HG02642 (cell line): ENCODE measurements around the gene RIC1.
"Not testable (repeated sequence)": the region's sequence is repeated elsewhere in the genome, so short reads cannot be mapped to it uniquely, and the experiment has no call there.

ENCODE experiments used
- ATAC-seq: cut with Tn5 transposase; IDR thresholded peaks from one replicate; pipeline ENCODE4 v1.9.1; 2021; ENCODE audit warnings: mild to moderate bottlenecking; ENCODE audit not compliant: unreplicated experiment, poor library complexity

The RIC1 gene

DNA sequence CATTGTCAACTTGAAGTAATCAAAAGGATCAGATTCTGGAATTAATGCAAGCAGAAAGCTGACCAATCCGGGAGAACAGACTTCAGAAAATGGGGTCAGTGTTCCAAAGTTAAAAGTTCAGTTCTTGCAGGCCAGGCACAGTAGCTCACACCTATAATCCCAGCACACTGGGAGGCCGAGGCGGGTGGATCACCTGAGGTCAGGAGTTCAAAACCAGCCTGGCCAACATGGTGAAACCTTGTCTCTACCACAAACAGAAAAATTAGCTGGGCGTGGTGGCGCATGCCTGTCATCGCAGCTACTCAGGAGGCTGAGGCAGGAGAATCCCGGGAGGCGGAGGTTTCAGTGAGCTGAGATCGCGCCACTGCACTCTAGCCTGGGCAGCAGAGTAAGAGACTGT lies 88.5 kb downstream of the RIC1 start:
- ATAC-seq, result not testable (repeated sequence)

GRCh38 chr9:5718296-5719032 lies 89.6 kb downstream of the RIC1 start:
- ATAC-seq, result no peak

DNA sequence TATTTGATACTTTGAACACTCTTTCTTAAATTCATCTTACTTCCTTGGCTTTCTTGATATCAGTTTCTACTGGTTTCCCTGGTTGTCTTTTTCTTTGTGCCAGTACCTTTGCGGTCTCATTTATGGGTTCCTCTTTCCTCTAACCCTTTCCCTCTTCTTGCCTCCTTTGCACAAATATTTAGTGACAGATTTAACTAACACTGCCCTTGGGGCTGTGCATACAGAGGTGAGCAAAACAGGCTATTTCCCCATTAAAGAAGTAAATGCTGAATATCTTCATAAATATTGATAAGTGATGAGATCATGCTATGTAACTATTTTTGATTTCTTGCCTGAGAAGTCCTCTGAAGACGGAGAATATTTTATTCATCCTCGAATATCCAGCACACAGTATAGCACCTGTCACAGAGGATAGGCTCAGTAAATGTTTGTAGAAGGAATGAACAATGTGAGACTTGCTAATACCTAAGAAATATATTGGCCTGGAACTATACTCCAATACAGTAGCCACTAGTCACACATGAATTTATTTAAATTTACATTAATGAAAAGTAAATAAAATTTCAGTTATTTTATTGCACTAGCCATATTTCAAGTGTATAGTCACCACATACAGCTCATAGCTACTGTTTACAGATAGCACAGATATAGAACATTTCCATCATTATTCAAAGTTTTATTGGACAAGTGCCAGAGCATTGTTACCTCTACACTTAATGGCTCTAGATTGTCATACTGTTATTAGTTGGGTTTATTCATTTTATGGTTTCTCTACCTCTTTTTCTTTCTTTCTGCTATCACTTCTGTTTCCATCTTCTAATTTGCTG lies 90.4 kb downstream of the RIC1 start:
- no peak for ATAC-seq

DNA sequence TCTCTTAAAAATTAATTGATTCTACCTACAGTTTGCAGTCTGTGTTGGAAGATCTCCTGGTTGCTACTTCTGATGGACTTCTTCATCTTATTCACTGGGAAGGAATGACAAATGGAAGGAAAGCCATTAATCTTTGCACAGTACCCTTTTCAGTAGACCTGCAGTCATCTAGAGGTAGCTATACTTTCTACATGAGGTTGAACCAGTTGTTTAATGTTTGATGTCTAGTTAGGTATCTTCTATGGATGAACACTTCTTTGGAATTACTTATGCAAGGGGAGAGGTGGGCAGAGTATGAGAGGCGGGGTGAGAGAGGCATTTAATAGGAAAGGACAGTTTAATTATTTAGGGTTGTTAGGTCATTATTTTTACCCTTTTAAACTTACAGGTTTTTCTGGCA lies 91.2 kb downstream of the RIC1 start:
- ATAC-seq, result no peak

DNA sequence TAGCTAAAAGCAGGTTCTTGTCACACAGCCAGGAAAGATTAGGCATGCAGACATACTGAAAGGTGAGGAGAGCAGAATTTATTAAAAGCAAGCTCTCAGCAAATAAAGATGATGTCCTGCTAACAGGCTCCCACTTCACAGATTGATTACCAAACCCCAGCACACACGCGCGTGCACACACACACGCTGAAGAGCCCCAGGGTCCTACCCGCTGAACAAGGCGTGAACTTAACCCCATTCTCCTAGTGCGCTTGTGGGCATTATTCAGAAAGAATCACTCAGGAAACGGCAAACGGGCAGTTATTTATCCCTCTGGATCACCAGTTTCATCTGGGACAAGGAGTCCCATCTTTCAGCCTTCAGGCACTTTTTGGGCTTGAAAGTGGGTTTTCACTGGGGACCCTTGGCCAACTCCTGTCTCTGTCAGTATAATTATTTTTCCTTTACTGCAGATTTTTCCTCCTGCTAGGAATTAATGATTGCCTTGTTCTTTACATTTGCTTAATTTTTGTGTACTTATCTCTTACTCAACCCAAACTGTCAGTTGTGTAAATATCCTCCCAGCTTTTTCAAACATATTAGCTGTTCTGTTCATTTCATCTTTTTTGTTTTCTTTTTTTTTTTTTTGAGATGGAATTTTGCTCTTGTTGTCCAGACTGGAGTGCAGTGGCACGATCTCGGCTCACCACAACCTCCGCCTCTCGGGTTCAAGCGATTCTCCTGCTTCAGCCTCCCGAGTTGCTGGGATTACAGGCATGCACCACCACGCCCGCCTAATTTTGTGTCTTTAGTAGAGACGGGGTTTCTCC lies 92.6 kb downstream of the RIC1 start:
- no peak for ATAC-seq

GRCh38 chr9:5722679-5723078 lies 93.8 kb downstream of the RIC1 start:
- ATAC-seq, result not testable (repeated sequence)

- ATAC-seq, result no peak
These were observed 106.2 kb downstream of the RIC1 start for GRCh38 chr9:5735072-5735471.

DNA sequence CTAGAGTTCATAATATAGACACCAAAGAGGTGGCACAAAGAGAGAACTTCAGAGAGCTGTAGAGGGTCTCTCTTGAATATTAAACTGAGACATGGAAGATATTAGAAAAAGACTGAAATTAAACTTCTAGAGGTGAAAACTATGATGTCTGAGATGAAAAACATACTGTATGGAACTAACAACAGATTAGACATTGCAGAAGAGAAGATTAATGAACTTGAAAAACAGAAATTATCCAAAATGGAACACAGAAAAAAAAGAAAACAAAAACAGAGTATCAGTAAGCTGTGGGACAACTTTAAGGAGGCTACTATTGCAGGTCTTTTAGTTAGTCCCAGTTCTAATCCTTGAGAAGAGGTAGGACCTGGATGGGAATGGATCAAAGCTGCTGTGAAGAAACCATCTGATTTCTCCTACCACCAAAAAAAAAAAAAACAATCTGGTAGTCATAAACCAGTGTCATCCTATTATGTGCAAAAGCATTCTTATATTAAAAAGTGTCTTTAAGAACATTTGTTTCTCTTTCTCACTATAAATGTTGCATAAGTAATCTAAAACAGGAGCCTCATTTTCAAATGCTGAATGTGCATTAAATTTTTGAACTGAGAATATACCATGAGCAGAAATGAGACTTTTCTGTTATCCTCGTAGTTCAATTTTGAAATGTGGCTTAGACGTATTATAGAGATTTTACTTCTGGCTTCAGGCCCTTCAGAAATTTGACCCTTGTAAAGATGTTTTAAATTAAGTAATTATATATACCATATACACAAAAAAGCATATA lies 107.8 kb downstream of the RIC1 start:
- ATAC-seq, result no peak

DNA sequence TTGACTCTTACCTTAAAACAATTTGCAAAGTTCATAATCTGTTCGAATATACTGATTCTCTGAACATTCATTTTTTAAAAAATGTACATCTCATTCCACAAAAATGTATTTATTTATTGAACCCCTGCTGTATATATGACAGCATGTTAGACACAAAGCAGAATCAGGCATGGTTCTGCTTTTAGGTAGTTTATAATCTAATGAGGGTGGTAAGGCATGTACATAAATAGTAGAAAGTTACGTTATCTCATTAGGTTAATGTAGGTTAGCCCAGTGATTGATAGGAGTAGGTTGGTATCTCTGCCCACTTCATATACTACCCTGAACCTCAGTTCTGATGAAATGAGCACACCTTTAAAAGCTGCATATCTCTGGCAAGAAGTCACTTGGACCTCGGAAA lies 114.2 kb downstream of the RIC1 start:
- ATAC-seq, result no peak

DNA sequence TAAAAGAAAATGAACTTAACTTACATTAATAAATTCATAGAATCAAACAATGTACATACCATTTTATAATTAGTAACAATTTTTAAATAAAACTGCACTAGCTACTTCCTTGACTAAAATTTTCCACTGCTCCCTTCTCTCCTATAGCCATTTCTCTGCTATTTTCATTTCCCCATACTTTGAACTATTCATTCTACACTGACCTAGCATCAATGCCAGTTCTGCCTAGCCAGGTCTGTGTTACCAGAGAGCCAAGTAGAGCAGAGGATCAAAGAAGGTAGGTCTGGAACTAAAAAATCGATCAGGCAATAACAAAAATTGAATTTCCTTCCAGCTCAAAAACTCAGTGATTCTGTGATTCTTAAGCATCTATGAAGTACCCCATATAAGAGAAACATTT lies 119.5 kb downstream of the RIC1 start:
- ATAC-seq, result no peak

GRCh38 chr9:5749306-5749705 lies 120.4 kb downstream of the RIC1 start:
- no peak for ATAC-seq

- ATAC-seq, result no peak
These were observed 121.7 kb downstream of the RIC1 start for GRCh38 chr9:5750569-5750968.

DNA sequence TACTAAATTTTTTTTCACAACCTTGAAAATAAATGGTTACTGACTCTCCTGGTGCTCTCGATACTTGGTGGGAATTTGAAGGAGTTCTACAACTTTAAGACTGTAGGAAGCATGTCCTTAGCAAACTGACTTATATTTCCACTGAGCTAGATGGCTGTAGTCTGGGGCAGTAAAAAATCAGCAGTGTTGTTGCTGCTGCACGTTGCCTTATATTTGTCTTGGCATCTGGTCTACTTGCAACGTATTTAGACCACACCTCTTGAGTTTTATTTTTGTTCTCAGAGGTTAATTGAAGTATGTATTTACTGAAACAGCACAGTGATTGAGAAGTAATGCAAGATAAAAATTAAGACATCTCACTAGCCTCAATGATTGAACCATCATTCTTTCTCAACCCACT lies 127.7 kb downstream of the RIC1 start:
- ATAC-seq, result no peak

GRCh38 chr9:5760338-5760737 lies 131.4 kb downstream of the RIC1 start:
- no peak for ATAC-seq

GRCh38 chr9:5762421-5762820 lies 133.5 kb downstream of the RIC1 start:
- ATAC-seq, result no peak

- ATAC-seq, result peak; percentile 90
These were observed 135.4 kb downstream of the RIC1 start for GRCh38 chr9:5764130-5764868.

GRCh38 chr9:5767968-5768932 lies 139.3 kb downstream of the RIC1 start:
- no peak for ATAC-seq

GRCh38 chr9:5773324-5773999 lies 144.6 kb downstream of the RIC1 start:
- ATAC-seq, result no peak
